Hematopoietic multipotent progenitor cell treated with erythropoietin and hydrocortisone succinate and interleukin-3 and kit ligand, for 17 days (in vitro differentiated cells): Measurements from ENCODE around the gene FAM187B.

Experiments
- DNase-seq: peaks from one replicate; pipeline ENCODE4 v3.0.0-alpha.2; 2015; ENCODE audit warnings: low spot score

Gene FAM187B

GRCh38 chr19:35228177-35228930 is at the start of gene FAM187B:
TSS of gene FAM187B (minus strand) at chr19:35228739. CDS start at chr19:35228680, 59 bp downstream.
- no peak for DNase-seq

- no peak for DNase-seq
Measured at GRCh38 chr19:35276706-35277281, 48.3 kb upstream of the FAM187B start.

GRCh38 chr19:35274323-35274722 is 45.8 kb upstream of the FAM187B start:
- no peak for DNase-seq

- no peak for DNase-seq
Measured at GRCh38 chr19:35273686-35274259, 45.2 kb upstream of the FAM187B start.

DNA sequence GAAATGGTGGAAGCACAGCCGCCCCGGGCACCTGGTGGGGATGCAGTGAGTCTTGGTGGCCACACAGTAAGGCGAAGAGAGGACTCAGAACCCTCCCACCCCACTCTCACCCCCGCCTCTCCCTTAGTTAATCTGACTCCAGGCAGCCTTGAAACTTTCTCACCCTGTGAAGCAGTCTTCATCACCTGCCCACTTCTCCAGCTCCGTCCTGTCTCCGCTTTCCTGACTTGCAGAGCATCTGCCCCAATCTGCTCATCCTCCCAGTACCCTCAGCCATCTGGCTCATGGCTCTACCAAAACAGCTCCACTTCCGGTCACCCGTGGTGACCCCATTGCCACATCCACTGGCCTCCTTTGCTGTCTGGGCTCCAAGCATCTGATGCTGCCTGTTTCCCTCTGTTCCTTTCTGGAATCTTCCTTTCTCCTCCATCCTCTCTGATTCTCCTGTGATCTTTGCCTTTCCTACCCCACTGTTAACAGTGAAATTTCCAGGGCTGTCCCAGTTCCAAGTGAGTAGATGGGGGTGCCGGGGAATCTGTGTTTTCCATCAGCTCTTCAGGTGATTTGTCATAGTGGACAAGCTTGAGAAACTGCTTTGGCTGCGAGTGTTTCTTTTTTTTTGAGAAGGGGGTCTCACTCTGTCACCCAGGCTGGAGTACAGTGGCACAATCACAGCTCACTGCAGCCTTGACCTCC is 44.6 kb upstream of the FAM187B start:
- DNase-seq = no peak

DNA sequence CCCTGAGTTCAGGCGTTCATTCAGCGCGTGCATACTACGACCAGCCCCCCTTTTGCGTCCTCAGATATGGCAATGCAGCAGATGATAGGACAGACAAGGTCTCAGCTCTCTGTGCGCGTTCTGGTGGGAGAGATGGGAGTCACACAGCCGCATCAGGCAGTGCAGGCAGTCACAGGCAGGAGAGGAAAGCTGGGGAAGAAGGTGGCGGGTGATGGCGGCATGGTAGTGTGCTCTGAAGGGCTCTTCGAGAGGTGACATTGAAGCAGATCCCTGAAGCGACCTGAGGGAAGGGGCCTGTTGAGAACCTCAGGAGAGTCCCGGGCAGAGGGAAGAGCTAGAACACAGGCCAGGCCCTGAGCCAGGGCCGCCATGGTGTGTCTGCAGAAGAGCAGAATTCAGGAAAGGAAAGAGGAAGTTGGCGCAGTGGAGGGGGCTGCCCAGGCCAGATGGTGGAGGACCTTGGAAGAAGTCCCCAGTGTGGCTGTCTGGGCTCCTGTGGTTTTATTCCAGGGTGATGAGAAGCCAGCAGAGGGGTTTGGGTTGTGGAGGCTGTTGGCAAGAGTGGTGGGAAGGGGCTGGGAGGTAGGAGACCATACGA is 43.7 kb upstream of the FAM187B start:
- DNase-seq = no peak

- DNase-seq = no peak
Measured at GRCh38 chr19:35271546-35271945, 43.0 kb upstream of the FAM187B start.

DNA sequence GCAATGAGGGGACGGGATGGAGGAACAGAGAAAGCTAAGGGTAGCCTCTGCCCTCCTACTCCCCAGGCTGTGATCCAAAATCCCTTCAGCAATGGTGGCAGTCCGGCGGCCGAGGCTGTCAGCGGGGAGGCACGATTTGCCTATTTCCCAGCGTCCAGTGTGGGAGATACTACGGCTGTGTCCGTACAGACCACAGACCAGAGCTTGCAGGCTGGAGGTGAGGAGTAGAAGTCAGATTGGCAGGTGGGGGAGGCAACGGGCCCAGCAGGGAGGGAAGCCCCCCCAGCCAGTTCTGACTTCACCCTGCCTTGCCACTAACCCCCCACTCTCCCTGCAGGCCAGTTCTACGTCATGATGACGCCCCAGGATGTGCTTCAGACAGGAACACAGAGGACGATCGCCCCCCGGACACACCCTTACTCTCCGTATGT is 41.9 kb upstream of the FAM187B start:
- DNase-seq = no peak

- DNase-seq = peak; percentile 87
Measured at GRCh38 chr19:35269438-35270117, 41.0 kb upstream of the FAM187B start.

DNA sequence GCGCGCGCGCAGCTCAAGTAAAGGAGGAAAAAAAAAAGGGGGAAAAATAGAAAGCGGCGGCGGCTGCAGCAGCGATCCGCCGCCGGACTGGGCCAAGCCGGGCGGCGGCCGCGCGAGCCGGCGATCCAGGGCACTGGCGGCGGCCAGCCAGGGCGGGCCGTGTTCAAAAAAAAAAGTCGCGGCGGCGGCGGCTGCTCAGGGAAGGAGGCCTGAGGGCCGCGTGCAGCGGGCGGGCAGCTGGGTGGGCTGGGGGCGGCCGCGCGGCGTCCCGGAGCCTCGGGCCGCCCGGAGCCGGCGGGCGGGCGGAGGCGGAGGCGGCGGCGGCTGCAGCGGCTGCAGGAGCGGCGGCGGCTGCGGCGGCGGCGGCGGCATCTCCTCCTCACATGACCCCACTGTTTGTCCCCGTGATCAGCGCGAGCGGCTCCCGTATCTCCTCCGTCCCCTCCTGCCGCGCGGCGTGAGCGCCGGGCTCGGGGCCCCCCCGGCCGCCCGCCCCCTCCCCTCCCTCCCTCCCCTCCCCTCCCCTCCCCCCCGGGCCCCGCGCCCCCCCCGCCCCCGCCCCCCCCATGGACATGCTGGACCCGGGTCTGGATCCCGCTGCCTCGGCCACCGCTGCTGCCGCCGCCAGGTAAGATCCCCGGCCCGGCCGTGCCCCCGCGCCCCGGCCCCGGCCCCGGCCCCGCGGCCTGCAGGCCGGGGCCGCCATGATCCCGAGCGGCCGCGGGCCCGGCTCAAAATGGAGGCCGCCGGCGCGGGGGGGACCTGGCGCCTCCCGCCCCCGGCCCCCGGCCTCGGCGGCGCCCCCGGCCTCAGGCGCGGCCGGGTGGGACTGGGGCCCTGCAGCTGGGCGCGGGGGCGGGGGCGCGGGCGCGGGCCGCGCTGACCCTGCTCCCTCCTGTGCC is 40.2 kb upstream of the FAM187B start, which contains the start of gene USF2:
TSS of gene USF2 (plus strand) at position 427 of the 902 bp plus-strand sequence. CDS start at position 567, 140 bp downstream.
- peak; percentile 47 for DNase-seq

DNA sequence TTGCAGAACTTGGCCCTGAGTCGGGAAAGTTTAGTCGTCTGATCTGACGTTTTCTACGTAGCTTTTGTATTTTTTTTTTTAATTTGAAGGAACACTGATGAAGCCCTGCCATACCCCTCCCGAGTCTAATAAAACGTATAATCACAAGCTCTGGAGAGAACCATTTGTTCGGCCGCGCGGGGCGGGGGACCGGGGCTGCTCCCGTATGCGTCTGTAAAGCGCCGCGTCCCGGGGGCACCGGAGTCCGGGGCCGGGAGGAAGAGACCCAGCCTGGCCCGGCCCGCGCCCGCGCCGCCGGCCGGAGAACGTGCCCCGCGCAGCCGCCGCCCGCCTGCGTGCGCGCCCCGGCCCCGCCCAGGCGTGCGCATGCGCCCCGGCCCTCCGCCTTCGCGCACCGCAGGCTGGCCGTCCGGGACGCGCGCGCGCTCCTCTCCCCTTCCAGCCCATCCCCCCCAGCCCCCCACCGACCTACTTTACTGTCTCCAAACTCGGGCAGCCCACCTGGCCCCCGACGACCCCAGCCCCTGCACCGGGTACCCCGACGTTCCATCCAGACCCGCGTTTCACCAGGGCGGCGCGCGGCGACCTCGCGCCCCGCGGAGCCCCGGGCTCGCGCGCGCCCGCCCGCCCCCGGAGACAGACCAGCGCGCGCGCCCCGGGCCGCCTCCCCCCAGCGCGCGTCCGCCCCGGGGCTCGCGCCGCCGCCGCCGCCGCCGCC is 39.4 kb upstream of the FAM187B start:
- peak; percentile 86 for DNase-seq

DNA sequence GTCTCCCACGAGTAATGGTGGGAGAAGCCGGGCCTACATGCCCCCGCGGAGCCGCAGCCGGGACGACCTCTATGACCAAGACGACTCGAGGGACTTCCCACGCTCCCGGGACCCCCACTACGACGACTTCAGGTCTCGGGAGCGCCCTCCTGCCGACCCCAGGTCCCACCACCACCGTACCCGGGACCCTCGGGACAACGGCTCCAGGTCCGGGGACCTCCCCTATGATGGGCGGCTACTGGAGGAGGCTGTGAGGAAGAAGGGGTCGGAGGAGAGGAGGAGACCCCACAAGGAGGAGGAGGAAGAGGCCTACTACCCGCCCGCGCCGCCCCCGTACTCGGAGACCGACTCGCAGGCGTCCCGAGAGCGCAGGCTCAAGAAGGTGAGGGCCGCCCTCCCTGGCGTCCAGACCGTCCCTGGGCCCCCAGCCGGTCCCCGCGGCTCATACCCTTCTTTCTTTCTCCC is 38.8 kb upstream of the FAM187B start:
- no peak for DNase-seq

DNA sequence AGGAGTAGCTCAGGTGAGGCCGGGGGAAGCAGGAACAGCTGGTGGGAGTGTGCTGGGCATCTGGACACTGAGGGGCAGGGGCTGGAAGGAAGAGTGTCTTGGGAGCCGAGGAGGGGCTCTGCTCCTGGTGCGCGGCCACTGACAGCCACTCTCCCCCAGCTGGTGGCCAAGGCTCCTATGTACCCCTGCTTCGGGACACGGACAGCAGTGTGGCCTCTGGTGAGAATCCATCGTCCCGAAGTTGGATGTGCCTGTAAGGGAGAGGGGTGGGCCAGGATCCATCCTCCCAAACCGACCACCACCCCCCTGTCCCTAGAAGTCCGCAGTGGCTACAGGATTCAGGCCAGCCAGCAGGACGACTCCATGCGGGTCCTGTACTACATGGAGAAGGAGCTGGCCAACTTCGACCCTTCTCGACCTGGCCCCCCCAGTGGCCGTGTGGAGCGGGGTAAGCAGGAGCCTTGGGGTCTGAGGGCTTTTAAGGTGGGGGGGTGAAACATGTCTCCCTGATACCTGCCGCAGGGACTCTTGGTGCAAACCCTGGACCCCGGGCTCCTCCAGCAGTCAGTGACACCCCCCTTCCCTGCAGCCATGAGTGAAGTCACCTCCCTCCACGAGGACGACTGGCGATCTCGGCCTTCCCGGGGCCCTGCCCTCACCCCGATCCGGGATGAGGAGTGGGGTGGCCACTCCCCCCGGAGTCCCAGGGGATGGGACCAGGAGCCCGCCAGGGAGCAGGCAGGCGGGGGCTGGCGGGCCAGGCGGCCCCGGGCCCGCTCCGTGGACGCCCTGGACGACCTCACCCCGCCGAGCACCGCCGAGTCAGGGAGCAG is 38.2 kb upstream of the FAM187B start:
- DNase-seq = no peak

- no peak for DNase-seq
Measured at GRCh38 chr19:35265900-35266519, 37.5 kb upstream of the FAM187B start.

- no peak for DNase-seq
Measured at GRCh38 chr19:35265126-35265899, 36.8 kb upstream of the FAM187B start.

- no peak for DNase-seq
Measured at GRCh38 chr19:35264268-35265125, 36.0 kb upstream of the FAM187B start.
